ENCODE results near the gene GALNT18.

GRCh38 chr11:11293798-11294550 lies 327.8 kb downstream of the GALNT18 start:
- no peak for TF ChIP-seq ZEB2 (tag by site-specific recombination; IDR thresholded peaks at IDR 0.05)
- TF ChIP-seq ZNF266 (tag by site-specific recombination; IDR thresholded peaks at IDR 0.05; ENCODE audit: low read depth): no peak
- TF ChIP-seq, protein P1, sequence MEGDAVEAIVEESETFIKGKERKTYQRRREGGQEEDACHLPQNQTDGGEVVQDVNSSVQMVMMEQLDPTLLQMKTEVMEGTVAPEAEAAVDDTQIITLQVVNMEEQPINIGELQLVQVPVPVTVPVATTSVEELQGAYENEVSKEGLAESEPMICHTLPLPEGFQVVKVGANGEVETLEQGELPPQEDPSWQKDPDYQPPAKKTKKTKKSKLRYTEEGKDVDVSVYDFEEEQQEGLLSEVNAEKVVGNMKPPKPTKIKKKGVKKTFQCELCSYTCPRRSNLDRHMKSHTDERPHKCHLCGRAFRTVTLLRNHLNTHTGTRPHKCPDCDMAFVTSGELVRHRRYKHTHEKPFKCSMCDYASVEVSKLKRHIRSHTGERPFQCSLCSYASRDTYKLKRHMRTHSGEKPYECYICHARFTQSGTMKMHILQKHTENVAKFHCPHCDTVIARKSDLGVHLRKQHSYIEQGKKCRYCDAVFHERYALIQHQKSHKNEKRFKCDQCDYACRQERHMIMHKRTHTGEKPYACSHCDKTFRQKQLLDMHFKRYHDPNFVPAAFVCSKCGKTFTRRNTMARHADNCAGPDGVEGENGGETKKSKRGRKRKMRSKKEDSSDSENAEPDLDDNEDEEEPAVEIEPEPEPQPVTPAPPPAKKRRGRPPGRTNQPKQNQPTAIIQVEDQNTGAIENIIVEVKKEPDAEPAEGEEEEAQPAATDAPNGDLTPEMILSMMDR (tag by site-specific recombination; IDR thresholded peaks at IDR 0.05): no peak
- no peak for TF ChIP-seq PATZ1 (tag by site-specific recombination; IDR thresholded peaks at IDR 0.05)
- no peak for TF ChIP-seq ZNF530 (tag by site-specific recombination; IDR thresholded peaks at IDR 0.05; ENCODE audit: low read depth)
